A172 (cell line): Measurements from ENCODE around the gene ENAM. TPM values are rescaled to one million over a fixed set of nuclear protein-coding genes. Genes with fewer than 3 reads are reported as not detected.
A peak's percentile ranks its signal among the peaks of the same experiment; 100 is the strongest.

Source experiments
- DNase-seq: peaks from one replicate; pipeline ENCODE4 v3.0.0-alpha.2; 2015; ENCODE audit warnings: low spot score
- total RNA-seq: library from RNA; depleted of rRNA; stranded (reverse); fragments of >200 nt; shearing (Covaris generic); gene quantifications from 2 replicates; pipeline ENCODE4 v1.2.3, GENCODE V29; 2014; rRNA removed

The ENAM gene
- not detected in 2 replicates for total RNA-seq

GRCh38 chr4:70628444-70628843, at the start of gene ENAM:
ENAM (plus strand) TSS chr4:70628744; CDS start chr4:70629501, 757 bp downstream.
- no peak for DNase-seq

- DNase-seq, result no peak
Observed at GRCh38 chr4:70581980-70582379, 46.6 kb upstream of the ENAM start.

GRCh38 chr4:70583952-70584834, 44.4 kb upstream of the ENAM start:
- DNase-seq, result peak; percentile 4

- no peak for DNase-seq
Observed at GRCh38 chr4:70586841-70587240, 41.7 kb upstream of the ENAM start.

GRCh38 chr4:70589785-70590184, 38.8 kb upstream of the ENAM start:
- DNase-seq, result no peak

GRCh38 chr4:70591955-70592582, 36.5 kb upstream of the ENAM start, which contains the start of gene AMBN:
AMBN (plus strand) TSS chr4:70592256; CDS start chr4:70592359, 103 bp downstream.
- no peak for DNase-seq

- no peak for DNase-seq
Observed at GRCh38 chr4:70594196-70594595, 34.3 kb upstream of the ENAM start.

- DNase-seq, result no peak
Observed at GRCh38 chr4:70600305-70600704, 28.2 kb upstream of the ENAM start.

- DNase-seq, result no peak
Observed at GRCh38 chr4:70600977-70601376, 27.6 kb upstream of the ENAM start.

- DNase-seq, result peak; percentile 61
Observed at GRCh38 chr4:70601422-70602039, 27.0 kb upstream of the ENAM start.

GRCh38 chr4:70603856-70604255, 24.7 kb upstream of the ENAM start:
- no peak for DNase-seq

- DNase-seq, result no peak
Observed at GRCh38 chr4:70606459-70606858, 22.1 kb upstream of the ENAM start.

- DNase-seq, result no peak
Observed at GRCh38 chr4:70607334-70607853, 21.1 kb upstream of the ENAM start.

- no peak for DNase-seq
Observed at GRCh38 chr4:70608324-70608723, 20.2 kb upstream of the ENAM start.

GRCh38 chr4:70613306-70614183, 15.0 kb upstream of the ENAM start:
- DNase-seq, result no peak

- DNase-seq, result no peak
Observed at GRCh38 chr4:70614184-70614555, 14.4 kb upstream of the ENAM start.

- no peak for DNase-seq
Observed at GRCh38 chr4:70619288-70619687, 9.3 kb upstream of the ENAM start.

- no peak for DNase-seq
Observed at GRCh38 chr4:70619778-70620177, 8.8 kb upstream of the ENAM start.

GRCh38 chr4:70623323-70623722, 5.2 kb upstream of the ENAM start:
- DNase-seq, result no peak

- no peak for DNase-seq
Observed at GRCh38 chr4:70624226-70624793, 4.2 kb upstream of the ENAM start.

GRCh38 chr4:70627620-70628019, 924 bp upstream of the ENAM start:
- no peak for DNase-seq
